Activated CD4-positive, CD25-positive, alpha-beta regulatory T cell (primary cell): ENCODE data around the gene TRIM71.
A peak's percentile ranks its signal among the peaks of the same experiment; 100 is the strongest.
"Not testable (repeated sequence)": the region's sequence is repeated elsewhere in the genome, so short reads cannot be mapped to it uniquely, and the experiment has no call there.

Experiments used
- DNase-seq, 4 experiments: peaks; one replicate each; lab custom pipeline; 2025; lab: John Stamatoyannopoulos, UW

The TRIM71 gene

DNA sequence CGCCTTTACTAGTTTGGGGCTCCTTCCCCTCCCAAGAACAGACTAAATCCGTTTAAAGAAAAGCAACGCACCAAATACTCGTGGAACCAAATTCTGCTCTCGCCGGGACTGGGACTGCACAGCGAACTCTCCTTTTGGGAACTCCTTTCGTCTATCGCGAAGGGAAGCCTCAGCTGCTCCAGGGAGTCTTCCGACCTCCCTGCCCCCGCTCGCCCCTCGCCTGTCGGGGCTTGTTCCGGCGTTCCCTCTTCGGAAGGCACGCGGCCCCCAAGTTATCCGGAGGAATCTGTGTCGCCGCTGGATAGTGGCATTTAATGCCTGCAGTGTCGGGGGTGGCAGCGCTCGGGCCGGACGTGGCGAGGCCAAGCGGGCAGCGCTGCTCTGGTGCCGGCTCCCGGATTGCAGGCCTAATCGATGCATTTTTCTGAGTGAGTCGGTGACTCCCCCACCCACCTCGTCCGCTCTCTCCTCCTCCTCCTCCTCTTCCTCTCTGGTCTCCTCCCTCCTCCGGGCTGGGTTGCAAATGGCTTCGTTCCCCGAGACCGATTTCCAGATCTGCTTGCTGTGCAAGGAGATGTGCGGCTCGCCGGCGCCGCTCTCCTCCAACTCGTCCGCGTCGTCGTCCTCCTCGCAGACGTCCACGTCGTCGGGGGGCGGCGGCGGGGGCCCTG, at the start of gene TRIM71:
Gene TRIM71 (plus strand): TSS at position 440 of the 671 bp plus-strand sequence. CDS start 84 bp downstream, at position 524.
- no peak for DNase-seq

DNA sequence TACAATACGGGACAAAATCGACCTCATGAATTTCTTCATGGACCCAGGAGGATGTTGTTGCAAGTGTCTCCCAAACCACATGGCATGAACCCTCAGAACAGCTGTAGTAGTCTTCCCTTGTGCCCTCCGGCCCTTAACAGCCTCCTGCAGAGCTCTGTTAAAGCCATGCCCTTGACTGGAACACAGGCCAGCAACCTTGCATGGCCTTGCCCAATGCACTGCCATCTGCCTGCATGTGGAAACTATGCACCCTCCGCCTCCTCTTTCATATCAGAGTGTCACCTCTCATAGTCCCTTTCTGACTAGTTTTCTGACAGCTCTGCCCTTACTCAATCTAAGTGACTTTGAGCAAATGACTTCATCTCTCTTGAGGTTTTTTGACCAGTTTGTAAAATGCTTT, 39.4 kb upstream of the TRIM71 start:
- DNase-seq, result no peak

DNA sequence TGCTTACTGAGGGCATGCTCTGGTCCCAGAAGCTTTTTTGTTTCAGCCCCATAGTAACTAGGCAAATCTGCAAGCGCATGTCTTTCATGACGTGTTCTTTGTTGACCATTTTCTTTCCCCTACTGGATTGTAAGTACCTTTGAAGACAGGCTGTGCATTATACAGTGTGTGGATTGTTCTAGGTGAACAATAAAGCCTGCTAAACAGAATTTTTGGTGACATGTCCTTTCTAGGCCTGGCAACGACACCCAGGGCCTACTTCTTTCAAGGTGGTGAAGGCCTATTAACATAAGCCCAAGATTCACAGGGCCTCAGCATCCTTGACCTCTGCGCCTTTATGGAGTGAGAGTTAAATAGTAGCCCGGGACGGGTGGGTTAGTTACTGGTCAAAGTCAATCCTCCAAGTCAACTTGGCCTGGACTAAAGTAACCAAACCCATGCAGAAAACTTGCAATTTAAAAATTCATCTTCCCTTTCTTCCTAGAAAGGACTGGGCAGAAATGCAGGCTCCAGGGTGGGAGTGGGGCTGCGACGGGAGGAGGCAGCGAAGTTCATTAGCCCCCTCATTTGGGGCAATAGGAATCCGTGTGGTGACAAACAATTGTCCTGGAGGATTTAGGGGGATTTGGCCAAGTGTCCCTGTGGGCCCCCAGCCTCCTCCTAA, 37.6 kb upstream of the TRIM71 start:
- no peak for DNase-seq

DNA sequence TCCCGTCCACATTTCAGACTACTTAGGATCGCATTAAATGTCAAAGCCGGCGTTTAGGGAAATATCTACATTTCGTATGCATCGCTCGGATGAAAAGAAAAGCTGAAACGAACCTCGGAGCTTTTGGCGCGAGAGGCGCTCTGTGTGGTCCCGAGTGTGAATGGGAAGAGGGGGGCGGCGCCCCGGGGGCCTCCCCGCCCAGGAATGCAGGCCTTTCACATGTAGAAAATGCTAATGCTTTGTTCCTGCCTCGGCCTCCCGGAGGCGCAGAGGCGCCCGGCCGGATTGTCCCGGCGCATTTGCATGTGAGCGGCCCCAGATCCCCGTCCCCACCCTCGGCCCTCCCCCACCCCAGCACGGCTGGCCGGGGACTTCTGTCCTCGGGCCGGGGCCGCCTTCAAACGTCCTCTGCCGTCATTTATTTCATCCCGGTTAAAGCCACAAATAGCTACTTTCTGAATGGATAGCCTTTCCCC, 37.0 kb upstream of the TRIM71 start:
- DNase-seq, result no peak

DNA sequence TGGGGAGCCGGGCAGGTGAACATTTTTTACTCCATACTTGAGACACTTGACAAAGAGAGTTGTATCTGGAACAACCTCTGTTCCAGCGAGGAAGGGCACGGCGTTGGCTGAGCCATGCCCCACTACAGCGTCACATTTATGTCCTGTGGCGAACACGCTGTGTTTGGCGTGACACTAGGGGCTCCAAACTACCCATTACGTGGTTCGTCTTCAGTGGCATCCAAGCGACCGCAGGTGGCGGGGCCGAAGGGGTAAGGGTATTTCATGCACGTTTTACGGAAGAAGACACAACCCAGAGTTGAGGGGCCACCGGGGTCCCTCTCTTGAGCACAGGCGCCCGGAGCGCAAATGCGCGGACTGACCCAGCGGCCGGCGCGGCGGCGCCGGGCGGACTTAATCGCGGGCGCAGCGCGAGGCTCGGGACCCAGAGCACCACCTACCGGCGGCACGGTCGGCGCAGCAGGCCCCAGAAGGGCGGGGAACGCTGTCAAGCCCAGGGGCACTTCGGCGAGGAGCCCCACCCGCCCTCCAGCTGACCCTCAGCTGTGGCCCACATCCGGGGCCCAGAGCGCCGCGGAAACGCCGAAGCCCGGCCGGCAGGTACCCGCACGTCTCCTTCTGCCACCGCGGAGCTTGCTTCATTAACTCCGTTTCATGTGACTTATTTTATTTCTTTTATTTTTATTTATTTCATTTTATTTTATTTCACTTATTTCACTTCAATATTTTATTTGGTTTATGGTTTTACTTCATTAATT, 36.4 kb upstream of the TRIM71 start:
- DNase-seq, result peak; percentile 38 to 49 (median 44)

DNA sequence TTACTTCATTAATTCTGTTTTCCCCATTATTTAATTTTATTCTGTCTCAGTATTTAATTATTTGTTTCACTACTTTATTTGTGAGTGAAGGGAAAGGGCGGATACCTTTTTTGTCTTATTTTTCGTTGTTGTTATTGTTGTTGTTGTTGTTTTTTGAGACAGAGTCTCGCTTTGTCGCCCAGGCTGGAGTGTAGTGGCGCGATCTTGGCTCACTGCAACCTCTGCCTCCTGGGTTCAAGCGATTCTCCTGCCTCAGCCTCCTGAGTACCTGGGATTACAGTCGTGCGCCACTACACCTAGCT, 35.9 kb upstream of the TRIM71 start:
- not testable (repeated sequence) for DNase-seq

DNA sequence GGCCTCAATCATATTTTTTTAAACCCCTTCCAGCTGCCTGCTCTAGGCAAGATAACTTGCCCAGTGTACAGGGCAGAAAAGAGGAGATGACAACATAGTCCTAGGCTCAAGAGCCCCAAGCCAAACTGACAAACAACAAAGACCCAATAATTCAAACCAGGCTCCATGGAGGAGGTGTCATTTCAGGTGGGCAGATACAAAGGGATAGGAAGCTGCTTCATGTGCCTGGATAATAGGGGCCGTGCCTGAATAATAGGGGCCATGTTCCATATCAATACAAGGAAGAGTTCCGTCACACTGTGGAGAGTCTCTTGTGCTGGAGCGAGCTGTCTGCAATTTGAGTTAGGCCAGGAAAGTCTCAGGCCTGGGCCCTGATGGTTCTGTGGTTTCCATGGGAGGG, 35.4 kb upstream of the TRIM71 start:
- DNase-seq, result no peak

DNA sequence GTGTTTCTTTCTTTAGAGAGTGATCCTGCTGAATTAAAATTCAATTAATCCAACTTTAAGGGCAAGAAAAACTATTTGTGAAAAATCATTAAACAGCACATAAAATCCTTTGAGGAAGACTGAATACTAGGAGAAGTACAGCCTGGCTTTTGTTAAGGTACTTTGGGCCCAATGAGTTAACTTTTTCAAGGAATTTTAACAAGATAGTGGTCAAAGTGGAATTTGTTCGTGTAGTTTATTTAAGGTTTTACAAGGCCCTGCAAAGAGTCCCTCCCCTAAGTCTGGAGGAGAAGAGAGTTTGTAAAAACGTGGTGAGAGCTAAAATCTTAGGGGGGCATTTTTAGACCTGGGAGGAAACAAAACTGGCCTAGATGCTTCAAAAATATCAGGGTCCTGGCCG, 26.0 kb upstream of the TRIM71 start:
- DNase-seq, result no peak

DNA sequence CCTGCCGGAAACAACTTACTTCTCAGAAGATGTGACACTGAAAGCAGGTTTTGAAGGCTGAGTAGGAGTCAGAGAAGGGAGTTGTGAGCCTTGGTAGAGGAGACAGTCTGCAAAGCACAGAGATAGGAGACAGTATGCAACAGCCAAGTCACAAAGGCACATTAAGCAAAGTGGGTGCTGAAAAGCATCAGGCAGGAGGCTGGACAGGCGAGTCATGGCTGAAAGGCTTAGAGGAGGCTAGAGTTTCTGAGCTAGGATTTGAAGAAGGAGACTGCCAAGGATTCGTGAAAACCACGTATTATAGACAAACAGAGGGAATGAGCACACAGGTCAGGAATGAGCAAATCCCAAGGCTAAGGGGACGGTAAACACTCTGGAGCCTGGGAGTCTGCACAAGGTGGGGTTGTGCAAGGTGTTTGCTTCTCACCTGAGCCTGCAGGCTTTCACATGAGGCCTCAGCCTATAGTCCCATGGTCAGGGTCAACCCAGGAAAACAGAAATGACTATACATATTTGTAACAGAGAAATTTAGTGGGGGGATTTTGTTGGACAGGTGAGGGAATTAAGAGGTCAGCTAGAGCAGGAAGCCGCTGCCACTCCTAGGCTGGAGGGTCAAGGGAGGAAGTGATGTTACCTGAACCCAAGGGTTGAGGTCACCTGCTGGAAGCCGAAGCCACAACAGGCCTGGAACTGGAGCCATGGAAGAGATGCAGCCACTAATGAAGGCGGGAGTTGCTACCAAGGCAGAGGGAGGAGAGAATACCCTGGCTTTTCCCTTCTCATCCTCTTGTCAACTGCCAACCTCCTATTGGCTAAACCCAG, 23.1 kb upstream of the TRIM71 start:
- no peak for DNase-seq

DNA sequence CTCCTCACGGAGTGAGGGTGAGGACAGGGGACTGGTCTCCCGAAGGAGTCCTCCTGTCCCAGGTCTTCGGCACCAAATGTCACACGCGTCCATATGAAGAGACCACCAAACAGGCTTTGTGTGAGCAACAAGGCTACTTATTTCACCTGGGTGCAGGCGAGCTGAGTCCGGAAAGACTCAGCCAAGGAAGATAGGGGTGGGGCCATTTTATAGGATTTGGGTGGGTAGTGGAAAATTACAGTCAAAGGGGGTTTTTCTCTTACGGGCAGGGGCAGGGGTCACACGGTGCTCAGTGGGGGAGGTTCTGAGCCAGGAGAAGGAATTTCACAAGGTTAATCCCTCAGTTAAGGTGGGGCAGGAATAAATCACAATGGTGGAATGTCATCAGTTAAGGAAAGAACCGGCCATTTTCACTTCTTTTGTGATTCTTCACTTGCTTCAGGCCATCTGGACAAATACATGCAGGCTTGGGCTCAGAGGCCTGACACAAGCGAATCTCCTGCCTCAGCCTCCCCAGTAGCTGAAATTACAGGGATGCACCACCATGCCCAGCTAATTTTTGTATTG, 21.3 kb upstream of the TRIM71 start:
- not testable (repeated sequence) for DNase-seq

DNA sequence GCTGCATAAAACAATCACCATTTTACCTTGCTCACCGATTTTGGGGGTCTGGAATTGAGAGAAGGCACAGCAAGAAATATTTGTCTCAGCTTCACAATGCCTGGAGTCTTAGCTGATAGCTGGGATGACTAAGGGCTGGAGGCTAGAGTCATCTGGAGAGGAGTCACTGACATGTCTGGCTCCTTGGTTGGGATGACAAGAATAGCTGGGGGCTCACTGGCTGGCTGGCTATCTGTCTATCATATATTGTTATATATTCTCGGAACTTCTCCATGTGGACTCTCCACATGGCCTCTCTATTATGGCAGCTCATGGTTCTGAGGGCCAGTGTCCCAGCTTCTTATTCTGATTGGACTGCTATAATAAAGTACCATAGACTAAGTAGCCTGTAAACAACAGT, 20.0 kb upstream of the TRIM71 start:
- no peak for DNase-seq

DNA sequence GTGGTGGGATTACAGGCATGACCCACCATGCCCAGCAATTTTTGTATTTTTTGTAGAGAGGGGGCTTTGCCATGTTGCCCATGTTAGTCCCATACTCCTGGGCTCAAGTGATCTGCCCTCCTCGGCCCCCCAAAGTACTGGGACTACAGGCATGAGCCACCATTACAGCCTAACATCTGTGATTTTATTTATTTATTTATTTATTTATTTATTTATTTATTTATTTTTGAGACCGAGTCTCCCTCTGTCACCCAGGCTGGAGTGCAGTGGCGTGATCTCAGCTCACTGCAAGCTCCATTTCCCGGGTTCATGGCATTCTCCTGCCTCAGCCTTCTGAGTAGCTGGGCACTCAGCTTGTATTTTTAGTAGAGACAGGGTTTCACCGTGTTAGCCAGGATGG, 16.4 kb upstream of the TRIM71 start:
- DNase-seq, result not testable (repeated sequence)

DNA sequence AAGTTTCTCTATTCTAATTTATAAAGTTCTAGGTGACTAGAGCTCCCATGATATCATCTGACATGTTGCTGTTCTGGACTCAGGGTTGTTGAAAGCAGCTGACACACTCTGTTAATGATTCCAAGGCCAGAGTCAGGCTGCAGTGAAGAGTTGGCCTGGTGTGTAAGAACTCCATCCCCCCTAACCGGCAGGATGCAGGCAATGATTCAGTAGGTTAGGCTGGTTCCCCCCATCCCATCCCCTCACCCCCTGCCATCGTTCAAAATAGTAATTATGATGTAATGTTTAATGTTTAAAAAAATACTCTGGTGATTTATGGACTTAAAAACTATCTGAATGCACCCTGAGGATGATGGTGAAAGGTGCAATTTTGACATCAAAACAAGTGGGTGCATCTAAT, 4.6 kb upstream of the TRIM71 start:
- DNase-seq, result no peak

DNA sequence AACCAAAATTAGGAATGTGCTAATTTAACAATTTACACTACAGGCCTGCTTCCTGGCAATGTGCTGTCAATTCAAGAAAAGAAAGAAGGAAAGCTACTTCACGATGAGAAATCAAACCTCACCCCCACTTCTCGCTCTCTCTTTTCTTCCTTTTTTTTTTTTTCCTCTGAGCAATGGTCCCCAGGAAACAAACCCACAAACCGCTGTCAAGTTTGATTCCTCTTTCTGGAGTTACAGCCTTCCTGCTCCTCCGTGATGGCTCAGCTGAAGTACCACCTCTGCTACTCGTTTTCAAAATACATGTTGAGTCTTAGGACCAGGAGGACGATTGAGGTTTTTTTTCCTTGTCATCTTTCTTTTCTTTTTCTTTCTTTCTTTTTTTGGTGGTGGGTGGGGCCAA, 3.4 kb upstream of the TRIM71 start:
- DNase-seq, result no peak

DNA sequence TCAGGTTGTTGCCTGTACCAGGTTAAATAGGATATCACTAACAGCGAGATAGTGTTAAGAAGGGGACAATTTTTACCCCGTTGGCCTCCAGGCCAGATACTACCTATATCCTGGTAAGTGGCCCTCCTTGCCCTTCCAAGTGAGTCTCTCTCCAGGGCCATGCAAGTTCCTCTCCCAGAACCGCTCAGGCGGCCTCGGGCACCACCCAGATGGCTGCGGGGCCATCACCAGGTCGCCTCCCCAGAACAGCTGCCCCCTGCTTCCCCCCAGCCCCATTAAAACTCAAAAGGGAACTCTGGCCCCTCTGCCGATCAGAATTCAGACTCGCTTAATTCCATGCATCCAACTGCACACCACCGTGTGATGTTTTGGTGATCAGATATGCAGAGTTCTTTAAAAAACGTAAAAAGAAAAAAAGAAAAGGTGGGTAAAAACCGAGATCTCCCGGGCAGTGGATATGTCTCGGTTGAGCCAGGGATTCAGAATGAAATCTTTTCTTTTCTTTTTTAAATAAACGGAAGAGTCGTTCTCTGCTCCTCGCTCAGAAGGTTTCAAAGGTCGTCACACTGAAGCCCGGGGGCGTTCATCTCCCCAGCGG, 1.9 kb upstream of the TRIM71 start:
- no peak for DNase-seq

DNA sequence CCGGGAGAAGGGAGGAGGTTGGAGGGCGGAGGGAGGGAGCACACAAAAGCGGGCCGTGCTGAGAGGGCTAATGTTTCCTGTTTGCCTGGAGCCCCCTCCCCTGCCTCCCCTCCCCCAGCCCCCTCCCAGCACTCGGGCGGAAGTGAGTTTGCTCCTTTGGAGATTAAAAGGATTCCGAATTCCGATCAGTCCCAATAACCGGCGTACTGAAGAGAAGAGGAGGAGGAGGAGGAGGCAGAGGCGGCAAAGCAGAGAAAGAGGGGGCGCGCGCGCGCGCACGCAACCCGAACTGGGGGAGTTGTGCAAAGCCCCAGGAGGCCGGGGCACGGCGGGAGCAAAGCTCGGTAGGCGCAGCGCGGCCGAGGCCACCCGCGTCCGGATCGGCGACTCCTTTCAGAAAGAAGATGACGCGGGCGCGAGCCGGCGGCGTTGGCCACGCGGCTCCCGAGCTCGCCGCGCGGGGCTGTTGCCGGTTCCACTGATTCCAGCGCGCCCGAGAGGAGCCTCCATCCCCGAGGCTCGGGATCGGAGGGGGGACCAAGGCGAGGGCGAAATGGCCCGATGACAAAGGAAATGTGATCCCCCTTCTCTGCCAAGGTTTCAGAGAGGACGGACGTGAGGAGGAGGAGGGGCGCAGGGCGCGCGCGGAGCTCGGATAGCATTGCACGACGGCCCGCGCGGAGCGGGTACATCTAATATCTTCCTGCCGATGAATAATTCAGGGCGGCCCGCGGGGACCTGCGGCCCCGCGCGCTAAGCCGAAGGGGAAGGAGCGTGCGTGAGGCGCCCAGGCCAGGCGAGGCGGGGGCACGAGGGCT, 1.1 kb upstream of the TRIM71 start:
- no peak for DNase-seq

DNA sequence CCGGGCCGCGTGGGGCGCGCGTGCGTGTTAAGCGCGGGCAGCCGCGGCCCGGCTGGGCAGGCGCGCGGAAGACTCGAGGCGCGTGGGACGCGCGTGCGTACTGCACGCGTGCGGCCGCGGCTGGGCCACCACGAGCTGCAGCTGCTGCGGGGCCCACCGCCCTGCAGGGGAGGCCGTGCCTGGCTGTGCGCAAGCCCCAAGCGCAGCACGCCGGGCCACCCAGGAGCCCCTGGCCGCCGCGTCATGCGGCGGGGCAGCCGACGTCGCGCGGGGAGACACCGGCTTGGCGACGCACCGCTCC, 590 bp upstream of the TRIM71 start:
- no peak for DNase-seq

DNA sequence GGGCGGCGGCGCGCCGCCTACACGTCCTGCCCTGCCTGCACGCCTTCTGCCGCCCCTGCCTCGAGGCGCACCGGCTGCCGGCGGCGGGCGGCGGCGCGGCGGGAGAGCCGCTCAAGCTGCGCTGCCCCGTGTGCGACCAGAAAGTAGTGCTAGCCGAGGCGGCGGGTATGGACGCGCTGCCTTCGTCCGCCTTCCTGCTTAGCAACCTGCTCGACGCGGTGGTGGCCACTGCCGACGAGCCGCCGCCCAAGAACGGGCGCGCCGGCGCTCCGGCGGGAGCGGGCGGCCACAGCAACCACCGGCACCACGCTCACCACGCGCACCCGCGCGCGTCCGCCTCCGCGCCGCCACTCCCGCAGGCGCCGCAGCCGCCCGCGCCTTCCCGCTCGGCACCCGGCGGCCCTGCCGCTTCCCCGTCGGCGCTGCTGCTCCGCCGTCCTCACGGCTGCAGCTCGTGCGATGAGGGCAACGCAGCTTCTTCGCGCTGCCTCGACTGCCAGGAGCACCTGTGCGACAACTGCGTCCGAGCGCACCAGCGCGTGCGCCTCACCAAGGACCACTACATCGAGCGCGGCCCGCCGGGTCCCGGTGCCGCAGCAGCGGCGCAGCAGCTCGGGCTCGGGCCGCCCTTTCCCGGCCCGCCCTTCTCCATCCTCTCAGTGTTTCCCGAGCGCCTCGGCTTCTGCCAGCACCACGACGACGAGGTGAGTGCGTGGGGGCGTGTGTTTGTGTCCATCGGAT, 602 bp downstream of the TRIM71 start:
- no peak for DNase-seq

DNA sequence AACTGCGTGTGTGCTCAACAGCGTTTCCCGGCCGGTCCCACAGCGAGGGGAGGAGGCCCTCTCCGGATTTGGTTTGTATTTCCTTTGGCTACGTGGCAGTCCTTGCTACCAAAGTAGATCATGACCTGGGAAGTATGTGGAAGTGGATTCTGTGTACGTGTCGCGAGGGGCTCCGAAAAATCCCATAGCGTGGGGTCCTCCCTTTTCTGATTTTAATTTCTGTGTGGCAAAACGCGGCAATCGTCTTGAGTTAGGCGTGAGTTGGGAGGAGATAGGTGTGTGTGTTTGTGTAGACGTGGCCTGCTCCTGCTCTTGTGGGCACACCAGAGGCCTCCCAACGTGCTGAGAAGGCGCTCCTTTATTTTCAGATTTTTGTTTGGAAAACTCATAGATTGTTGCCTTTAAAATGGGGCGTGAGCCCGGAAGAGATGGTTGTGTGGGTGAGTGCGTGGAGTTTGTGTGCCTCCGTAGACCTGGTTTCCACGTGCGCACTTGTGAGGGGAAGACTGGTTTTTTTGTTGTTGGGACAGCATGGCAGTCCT, 1.2 kb downstream of the TRIM71 start:
- DNase-seq, result no peak
